ENCODE results near the gene ALG6.
A peak's percentile ranks its signal among the peaks of the same experiment; 100 is the strongest.

Gene ALG6

DNA sequence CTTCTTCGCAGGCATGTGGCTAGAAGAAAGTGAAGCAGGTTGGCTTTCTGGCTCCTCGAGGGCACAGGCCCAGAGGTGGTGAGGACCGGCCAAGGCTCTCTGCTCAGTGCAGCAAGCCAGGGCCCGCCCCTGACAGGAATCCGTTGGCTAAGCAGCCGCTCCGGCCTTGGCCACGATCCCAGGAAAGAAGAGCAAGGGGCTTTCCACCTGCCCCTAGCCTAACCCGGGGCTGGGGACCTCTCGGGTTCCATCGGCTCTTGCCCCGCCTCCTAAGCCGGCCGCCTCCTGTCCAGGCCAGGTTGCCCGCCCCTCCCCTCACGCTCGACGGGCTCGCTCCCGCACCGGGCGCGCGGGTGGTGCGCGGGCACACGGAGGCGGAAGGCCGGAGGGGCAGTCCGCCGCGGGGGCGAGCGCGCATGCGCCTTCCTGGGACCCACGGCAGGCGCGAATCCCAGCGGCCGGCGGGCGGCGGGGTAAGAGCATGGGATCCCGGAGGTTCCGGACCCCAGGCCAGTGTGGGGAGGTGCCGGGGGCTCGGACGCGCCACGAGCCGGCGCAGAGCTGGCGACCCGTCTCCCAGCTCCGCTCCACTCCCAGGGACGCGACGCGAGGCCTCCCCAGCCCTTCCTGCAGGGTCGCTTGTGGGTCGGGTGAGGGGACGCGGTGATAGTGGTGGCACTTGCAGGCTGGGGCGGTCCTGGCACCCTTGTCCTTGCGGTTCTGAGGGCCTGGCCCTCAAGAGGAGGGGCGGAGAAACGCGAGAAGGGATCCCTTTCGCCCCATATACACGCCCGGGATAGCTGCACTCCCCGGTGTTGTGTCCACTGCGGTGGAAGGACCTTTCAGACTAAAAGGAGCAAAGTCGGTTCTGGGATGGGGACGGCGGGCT lies at the start of gene ALG6:
Gene ALG6 (plus strand): TSS at position 413 of the 889 bp plus-strand sequence. CDS start 3,351 bp downstream, outside the sequence.
- peak; percentile 52 to 86 for DNase-seq (ENCODE audit: extremely low read depth in 1 of 2, low read depth in 1 of 2)

DNA sequence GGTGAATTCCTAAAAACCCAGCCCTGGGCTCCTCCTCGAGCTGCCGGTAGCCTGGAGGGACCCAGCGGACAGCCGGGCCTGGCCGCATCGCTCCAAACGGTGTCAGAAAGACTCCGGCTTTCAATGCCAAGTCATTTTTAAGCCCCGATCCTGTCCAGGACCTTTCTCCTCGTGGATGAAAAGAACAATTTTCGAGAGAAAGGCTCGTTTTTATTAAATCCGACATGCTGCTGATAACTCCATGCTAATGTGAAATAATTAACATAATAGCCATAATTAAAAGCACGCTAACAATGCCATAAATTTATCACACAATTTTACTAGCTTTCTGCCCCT lies 49.6 kb upstream of the ALG6 start:
- no peak for DNase-seq (ENCODE audit: extremely low read depth in 1 of 2, low read depth in 1 of 2)

DNA sequence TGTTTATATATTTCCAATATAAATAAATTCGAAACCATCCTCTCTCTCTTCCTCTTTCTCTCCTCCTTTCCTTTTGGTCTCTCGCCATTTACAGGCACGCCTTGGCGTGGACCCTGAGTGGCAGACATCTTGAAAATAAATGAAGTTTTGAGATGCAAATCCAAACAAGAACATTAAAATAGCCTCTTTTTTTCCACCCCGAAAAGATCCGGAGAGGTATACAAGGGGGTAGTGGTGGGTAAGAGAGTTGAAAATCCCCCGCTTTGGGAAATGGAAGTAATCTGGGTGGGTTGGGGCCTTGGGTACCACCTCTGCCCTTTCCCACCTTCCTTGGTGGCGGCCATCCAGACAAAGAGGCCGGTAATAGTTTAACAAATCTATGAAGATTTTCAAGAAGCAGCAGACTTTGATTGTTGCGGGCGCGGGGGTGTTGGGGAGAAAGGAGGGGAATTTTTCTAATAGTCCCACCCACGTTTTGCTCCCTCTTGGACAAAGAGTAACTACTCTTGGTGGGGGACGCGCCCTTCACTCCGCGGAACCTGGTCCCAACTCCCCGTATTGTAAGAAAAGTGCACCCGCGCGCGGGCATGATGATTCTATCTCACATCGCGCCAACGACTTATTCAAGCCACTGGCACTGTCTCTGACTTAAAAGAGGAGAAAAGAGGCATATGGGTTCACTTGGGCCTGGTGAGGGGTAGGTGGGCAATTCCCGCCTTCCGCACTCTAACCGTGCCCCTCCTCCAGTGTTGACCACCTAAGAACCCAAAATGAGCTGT lies 49.0 kb upstream of the ALG6 start:
- no peak for DNase-seq (ENCODE audit: extremely low read depth in 1 of 2, low read depth in 1 of 2)

DNA sequence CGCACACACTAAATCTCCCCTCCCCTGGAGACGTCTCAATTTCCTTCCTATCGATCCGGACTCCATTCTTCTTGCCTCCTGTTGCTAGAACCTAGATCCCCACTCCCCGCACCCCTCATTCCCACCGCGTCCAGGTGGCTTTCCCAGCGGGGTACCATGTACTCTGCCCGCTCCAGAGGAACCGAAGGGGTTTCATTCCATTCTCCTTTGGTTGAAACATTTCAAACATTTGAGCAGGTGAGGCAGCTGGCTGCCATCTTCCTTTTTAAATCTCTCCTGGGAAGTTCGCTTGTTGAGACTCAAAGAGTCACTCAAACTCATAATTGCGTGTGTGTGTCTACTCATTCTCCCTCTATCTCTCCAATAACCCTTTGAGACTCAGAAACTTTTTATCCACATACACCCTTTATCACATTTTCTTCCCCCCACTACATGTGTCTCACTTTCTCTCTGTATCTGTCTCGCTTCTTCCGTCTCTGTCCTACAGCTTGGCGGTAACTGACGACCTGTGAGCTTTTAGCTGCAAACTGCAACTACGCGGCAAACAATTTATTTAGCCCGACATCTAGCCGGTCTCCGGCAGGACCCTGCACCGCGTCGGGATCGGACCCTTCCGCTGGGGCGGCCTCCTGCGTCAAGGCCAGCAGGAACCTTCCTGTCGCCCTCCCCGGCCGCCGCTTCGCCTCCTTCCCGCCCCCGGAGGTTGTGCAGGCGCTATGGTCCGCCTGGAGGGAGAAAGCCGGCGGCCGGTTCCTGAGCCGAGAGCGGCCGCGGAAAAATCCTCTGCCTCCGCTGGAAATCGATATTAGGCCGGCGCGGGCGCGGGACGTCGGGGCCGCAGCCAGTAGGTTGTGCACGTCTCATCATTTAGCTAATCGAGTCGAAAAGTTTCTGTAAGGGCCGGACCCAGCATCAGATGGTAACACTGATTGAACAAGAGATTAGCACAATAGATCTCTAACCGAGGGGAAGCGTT lies 48.1 kb upstream of the ALG6 start:
- DNase-seq (ENCODE audit: extremely low read depth in 1 of 2, low read depth in 1 of 2), result no peak

DNA sequence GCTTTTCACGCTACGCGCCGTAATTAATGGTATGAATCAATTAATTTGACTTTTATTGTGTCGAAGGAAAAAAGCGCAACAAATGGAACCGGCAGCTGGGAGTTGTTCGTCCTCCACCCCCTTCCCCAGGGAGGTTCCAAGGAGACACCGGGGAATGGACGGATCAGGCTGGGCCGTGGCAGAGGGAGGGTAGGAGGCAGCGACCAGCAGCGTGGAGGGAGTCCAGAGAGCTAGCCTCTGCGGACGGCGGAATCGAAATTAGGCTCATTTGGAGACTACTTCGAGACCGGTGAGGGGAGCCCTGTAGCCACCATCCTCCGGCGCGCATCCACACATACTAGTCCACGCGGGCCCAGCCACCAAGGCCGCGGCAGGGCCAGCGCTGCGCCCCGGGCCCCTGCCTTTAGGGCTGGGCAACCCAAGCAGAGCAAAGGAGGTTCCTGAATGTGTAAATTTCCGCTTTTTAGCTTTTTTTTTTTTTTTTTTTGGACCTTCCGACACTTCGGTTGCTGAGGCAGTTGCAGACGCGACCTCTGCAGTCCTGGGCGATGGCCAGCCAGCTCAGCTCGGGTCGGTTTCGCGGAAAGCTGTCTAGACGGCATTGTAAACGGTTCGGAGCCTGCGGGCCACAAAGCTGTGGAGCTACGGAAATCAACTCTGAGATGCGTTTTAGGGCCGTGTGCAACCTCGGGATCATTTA lies 47.3 kb upstream of the ALG6 start:
- no peak for DNase-seq (ENCODE audit: extremely low read depth in 1 of 2, low read depth in 1 of 2)

DNA sequence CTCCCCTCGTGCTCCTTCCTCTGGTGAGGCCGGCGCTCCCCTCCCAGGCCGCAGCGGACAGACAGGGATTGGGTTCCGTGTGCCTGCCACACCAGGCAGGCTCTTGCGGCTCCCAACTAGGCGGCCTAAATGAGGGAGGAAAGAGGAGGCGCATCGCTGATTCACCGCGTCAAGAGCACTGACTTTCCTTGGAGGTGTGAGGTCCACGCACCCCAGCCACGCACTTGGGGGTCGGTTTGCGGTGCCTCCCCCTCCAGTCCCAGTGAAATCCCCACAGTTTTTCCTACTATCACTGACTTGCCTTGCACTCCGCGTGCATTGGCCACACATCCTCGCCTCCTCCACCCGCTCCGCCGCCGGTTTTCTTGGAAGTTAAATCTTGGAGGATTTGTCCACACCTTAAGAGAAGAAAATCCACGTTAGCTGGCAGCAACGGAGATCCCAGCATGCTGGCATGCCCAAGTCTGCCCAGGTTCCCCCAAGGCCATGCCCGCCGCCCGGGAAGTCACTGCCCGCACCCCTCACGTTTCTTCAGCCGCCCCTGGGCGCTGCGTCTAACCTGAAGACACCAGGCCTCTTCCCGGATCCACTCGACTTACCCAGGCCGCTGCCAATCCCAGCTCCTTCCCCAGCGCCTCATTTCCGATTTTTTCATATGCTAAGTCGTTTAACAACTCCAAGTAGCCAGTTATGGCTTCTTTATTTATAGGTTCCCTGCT lies 46.2 kb upstream of the ALG6 start:
- no peak for DNase-seq (ENCODE audit: extremely low read depth in 1 of 2, low read depth in 1 of 2)

DNA sequence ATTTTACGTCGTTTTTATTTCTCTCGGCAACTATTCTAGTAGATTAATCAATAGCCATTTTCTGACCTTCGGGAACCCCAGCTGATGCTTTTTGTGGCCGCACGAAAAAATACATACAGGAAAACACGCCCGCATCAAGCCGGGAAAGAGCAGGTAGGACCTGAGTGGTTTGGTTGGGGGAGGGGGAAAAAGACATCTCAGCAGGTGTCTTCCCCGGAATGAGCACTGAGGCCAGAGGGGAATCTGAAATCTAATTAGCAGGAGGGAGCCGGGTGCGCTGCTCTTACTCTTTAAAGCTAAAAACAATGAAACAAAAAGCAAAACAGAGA lies 45.7 kb upstream of the ALG6 start:
- no peak for DNase-seq (ENCODE audit: extremely low read depth in 1 of 2, low read depth in 1 of 2)

DNA sequence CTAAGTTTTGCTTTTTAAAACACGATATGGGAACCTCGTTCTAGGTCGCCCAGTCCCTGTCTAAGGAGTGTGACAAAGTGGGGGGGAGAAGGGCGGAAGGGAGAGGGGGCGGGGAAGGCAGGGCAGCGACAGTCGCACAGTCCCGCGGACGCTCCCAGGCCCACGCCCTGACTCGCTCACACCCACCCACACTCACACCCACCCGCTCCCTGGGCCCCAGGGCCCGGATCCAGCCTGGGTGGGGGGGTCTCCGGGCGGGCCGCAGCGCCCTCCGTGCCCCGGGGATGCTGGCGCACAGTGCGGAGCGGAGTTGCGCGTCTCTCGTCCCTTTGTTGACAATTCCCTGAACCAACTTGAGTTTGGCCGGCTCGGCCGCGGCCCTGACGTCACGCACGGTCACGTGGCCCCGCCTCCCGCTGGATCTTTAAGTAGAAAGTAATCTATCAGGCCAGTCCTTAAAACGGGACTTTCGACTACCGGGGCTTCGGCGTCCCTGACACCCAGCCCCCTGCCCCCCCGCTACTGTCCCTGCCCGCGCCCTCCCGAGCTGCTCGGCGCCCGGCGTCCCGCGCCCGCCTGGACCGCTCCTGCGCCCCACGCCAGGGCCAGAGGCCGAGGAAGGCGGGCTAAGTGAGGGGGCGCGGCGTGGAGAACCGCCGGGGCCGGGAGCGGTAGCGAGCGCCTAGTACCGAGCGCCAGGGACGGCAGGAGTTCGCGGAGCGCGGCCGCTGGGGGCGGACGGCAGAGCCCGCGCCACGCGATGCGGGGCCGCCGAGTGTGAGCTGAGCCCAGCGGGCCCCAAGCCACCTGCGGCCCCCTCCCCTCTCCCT lies 45.1 kb upstream of the ALG6 start, which contains the start of gene FOXD3:
Gene FOXD3 (plus strand): TSS at position 454 of the 830 bp plus-strand sequence. CDS start 492 bp downstream, outside the sequence.
- DNase-seq (ENCODE audit: extremely low read depth in 1 of 2, low read depth in 1 of 2), result no peak

DNA sequence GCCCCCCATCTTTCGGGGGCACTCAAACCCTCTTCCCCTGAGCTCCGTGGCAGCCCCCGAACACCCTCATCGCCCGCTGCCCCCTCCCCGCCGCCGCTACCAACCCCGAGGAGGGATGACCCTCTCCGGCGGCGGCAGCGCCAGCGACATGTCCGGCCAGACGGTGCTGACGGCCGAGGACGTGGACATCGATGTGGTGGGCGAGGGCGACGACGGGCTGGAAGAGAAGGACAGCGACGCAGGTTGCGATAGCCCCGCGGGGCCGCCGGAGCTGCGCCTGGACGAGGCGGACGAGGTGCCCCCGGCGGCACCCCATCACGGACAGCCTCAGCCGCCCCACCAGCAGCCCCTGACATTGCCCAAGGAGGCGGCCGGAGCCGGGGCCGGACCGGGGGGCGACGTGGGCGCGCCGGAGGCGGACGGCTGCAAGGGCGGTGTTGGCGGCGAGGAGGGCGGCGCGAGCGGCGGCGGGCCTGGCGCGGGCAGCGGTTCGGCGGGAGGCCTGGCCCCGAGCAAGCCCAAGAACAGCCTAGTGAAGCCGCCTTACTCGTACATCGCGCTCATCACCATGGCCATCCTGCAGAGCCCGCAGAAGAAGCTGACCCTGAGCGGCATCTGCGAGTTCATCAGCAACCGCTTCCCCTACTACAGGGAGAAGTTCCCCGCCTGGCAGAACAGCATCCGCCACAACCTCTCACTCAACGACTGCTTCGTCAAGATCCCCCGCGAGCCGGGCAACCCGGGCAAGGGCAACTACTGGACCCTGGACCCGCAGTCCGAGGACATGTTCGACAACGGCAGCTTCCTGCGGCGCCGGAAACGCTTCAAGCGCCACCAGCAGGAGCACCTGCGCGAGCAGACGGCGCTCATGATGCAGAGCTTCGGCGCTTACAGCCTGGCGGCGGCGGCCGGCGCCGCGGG lies 44.2 kb upstream of the ALG6 start:
- DNase-seq (ENCODE audit: extremely low read depth in 1 of 2, low read depth in 1 of 2), result no peak

DNA sequence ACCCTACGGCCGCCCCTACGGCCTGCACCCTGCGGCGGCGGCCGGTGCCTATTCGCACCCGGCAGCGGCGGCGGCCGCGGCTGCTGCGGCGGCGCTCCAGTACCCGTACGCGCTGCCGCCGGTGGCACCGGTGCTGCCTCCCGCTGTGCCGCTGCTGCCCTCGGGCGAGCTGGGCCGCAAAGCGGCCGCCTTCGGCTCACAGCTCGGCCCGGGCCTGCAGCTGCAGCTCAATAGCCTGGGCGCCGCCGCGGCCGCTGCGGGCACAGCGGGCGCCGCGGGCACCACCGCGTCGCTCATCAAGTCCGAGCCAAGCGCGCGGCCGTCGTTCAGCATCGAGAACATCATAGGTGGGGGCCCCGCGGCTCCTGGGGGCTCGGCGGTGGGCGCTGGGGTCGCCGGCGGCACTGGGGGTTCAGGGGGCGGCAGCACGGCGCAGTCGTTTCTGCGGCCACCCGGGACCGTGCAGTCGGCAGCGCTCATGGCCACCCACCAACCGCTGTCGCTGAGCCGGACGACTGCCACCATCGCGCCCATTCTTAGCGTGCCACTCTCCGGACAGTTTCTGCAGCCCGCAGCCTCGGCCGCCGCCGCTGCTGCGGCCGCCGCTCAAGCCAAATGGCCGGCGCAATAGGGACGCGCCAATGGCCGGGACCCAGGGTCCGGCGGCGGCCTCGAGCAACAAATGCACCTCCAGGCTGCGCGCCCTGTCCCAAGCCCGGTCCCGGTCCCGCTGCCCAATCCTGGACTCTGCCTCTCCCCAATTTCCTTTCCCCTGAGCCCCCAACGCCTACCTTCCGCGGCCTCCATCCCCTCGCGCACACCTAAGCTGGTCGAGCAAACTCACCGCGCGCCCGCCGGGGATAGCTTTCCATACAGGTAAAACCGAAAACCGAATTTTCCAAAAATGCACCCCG lies 43.3 kb upstream of the ALG6 start:
- DNase-seq (ENCODE audit: extremely low read depth in 1 of 2, low read depth in 1 of 2), result no peak

DNA sequence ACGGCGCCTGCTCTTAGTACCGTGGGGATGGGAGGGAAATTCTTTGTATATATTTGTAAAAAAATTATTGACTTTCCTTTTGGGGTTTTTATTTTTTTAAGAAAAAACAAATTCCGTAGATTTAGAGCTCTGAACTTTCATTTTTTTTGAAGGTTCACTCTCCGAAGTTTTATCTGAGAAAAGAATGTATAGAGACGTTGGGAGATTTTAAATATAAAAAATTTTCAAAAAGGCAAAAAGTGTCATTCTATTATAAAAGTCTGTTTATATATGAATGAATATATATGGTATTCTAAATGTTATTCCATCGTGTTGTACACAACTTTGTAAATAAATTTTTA lies 42.7 kb upstream of the ALG6 start:
- DNase-seq (ENCODE audit: extremely low read depth in 1 of 2, low read depth in 1 of 2), result no peak

DNA sequence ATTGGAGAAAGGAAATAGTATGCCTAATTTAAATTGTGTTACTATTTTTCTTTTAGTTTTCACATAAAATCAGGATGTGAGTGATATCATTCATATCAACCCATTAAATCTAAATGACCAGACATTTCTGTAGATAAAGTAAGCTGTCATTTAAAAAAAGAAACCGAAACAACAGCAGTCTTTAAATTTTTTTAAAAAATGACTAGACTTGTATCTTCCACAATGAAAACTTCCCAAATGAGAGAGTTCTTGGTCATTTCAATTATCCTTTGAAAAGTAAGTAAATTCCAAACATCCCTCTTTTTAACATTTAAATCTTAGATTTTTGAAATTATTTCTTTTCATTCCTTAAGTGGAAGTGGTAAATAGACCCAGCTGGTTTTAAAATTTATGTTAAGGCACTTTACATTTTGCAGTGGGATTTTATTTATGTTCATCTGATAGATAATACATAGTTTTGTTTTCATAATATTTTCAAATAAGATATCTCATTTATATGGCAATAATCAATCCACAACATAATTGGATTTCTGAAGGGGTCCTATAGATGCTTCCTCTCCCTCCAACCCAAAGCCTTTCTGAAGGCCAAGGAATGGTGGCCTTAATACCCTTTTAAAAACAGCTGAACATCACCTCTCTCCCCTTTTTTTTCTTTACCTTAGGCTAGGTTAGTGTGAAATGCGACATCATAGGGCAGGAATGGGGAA lies 42.0 kb upstream of the ALG6 start:
- DNase-seq (ENCODE audit: extremely low read depth in 1 of 2, low read depth in 1 of 2), result no peak

DNA sequence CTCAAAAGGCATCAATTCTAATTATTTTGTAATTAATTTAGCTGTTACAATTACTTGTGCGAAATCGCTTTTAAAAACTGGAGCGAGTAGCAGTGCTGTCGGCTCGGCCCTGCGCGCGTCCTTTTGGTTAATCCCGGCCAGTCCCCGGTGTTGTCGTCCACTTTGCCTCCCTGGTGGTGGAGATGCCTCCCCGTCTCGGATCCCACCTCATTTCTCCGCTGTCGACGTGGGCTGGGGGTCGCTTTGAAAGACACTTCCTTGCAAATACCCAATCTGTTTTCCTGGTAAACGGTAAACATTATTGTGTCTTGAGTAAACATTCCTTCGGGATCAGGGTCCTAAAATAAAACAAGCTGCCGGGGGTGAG lies 41.3 kb upstream of the ALG6 start:
- DNase-seq (ENCODE audit: extremely low read depth in 1 of 2, low read depth in 1 of 2), result no peak

DNA sequence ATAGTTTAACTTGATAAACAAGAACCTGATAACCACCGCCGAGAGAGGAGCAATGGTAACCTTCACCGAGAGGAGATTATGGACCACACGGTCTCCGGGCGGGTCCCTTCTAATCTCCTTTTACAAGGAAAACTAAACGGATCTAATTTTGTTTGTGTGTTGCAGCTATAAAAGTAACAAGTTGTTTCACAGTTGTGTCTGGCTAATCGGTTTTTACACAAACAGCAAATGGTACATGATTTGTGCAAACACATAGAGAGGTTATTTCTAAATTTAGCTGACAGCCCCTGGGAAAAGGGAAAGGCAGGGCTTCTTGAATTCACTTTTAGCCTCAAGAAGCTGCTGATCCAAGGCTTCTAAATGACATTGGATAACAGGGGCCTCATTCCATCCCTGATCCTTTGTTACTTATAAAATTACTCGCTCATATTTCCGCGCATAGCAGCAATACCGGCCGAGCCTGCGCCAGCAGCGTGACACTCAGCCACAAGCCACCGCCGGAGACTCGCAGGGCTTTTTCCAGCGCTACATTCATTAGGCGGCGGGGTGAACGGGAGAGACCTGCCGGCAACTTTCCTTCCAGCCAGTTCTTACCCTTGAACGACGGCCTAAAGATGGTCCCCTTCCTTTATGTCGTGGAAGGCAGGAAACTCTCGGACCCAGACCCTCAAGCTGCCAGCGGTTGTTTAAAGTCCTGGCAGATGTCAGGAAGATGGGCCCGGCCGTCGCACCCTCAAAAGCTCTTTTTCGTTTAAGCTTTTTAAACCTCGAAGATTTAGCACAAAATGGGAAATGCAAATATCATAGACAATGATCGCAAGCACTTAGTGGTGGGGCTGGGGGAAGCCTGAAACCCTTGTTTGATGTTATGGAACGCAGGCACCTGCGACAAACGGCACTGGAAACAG lies 40.7 kb upstream of the ALG6 start:
- no peak for DNase-seq (ENCODE audit: extremely low read depth in 1 of 2, low read depth in 1 of 2)

DNA sequence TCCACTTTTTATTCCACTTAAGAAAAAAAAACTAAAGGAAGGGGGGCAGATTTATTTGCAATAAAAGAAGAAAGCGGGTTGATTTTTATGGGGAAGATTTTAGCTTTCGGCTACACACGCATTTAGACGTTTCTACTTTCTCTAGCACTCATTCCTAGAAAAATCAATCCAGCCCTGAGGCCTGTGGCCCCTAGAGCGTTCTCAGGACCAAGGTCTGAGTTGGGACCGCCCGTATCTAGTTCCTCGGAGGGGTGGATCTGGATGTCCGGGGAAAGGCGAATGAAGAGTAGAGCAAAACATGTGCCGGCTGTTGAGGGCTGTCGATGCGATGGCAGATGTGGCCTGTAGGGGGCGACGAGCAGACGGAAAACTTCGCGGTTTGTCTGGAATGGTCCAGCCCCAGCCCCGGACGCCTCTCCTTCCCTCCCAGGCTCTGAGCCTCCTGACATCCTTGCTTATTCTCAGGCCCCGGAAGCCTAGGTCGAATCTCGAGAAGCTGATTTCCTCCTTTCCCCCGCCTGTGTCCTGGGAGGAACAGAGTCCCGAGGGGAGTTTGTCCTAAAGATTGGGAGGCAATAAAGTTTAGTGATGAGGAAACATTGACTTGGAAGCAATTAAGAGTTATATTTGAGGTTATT lies 39.9 kb upstream of the ALG6 start:
- no peak for DNase-seq (ENCODE audit: extremely low read depth in 1 of 2, low read depth in 1 of 2)
